GM19035 (cell line): ENCODE data around the gene PTPN3.

Source experiments
- ATAC-seq: cut with Tn5 transposase; IDR thresholded peaks from one replicate; pipeline ENCODE4 v1.9.1; 2021; ENCODE audit not compliant: unreplicated experiment

PTPN3 gene

GRCh38 chr9:109455391-109455790 lies 42.7 kb downstream of the PTPN3 start:
- ATAC-seq = no peak

- ATAC-seq = no peak
Observed at GRCh38 chr9:109454601-109455155, 43.4 kb downstream of the PTPN3 start.

- ATAC-seq = no peak
Observed at GRCh38 chr9:109454041-109454440, 44.1 kb downstream of the PTPN3 start.

- no peak for ATAC-seq
Observed at GRCh38 chr9:109453210-109453842, 44.8 kb downstream of the PTPN3 start.

- no peak for ATAC-seq
Observed at GRCh38 chr9:109452761-109453160, 45.3 kb downstream of the PTPN3 start.

GRCh38 chr9:109451311-109452025 lies 46.6 kb downstream of the PTPN3 start:
- ATAC-seq = no peak

GRCh38 chr9:109450346-109450745 lies 47.8 kb downstream of the PTPN3 start:
- no peak for ATAC-seq

- ATAC-seq = no peak
Observed at GRCh38 chr9:109449036-109449798, 48.9 kb downstream of the PTPN3 start.

- ATAC-seq = no peak
Observed at GRCh38 chr9:109448223-109448622, 49.9 kb downstream of the PTPN3 start.

- no peak for ATAC-seq
Observed at GRCh38 chr9:109447329-109448076, 50.6 kb downstream of the PTPN3 start.

GRCh38 chr9:109444771-109445320 lies 53.3 kb downstream of the PTPN3 start:
- ATAC-seq = no peak

GRCh38 chr9:109442716-109443115 lies 55.4 kb downstream of the PTPN3 start:
- ATAC-seq = no peak

- ATAC-seq = no peak
Observed at GRCh38 chr9:109441296-109441695, 56.8 kb downstream of the PTPN3 start.

GRCh38 chr9:109440797-109441287 lies 57.3 kb downstream of the PTPN3 start:
- peak; percentile 90 for ATAC-seq

GRCh38 chr9:109440117-109440515 lies 58.0 kb downstream of the PTPN3 start:
- peak; percentile 35 for ATAC-seq

- ATAC-seq = no peak
Observed at GRCh38 chr9:109439378-109440116, 58.6 kb downstream of the PTPN3 start.

GRCh38 chr9:109437286-109437685 lies 60.8 kb downstream of the PTPN3 start:
- ATAC-seq = no peak

- no peak for ATAC-seq
Observed at GRCh38 chr9:109436071-109436470, 62.0 kb downstream of the PTPN3 start.

GRCh38 chr9:109433476-109433875 lies 64.6 kb downstream of the PTPN3 start:
- no peak for ATAC-seq

GRCh38 chr9:109430231-109430630 lies 67.9 kb downstream of the PTPN3 start:
- ATAC-seq = no peak
